Activated CD4-positive, alpha-beta T cell treated with anti-CD3 and anti-CD28 coated beads for 36 hours (primary cell): ENCODE measurements around the gene PDE6A. TPM values are rescaled to one million over a fixed set of nuclear protein-coding genes. Genes with fewer than 3 reads are reported as not detected.
A peak's percentile ranks its signal among the peaks of the same experiment; 100 is the strongest.
"Not testable (repeated sequence)": the region's sequence is repeated elsewhere in the genome, so short reads cannot be mapped to it uniquely, and the experiment has no call there.

Experiments
- ATAC-seq: fragments of 200-7000 bp; cut with Tn5 transposase; one replicate; pipeline ENCODE4 v1.10.0; 2021; ENCODE audit warnings: mild to moderate bottlenecking, moderate library complexity
- CTCF ChIA-PET: fragments of 350-600 bp; sonication (Branson Sonifier 250); formaldehyde crosslinking; loops from one replicate; lab custom pipeline; 2021; ENCODE audit warnings: antibody characterized with exemption; lab: Charles Lee
- POLR2A ChIA-PET: fragments of 350-600 bp; sonication (Branson Sonifier 250); formaldehyde crosslinking; loops from one replicate; lab custom pipeline; 2021; ENCODE audit warnings: antibody characterized with exemption, inconsistent platforms; lab: Charles Lee
- DNase-seq: peaks from one replicate; pipeline ENCODE4 v3.0.0-alpha.2; 2020
- H3K27ac Mint-ChIP-seq: one replicate; pipeline ENCODE4 v1.8.0; 2021; ENCODE audit warnings: mixed read lengths
- H3K27me3 Mint-ChIP-seq: one replicate; pipeline ENCODE4 v1.8.0; 2021; ENCODE audit warnings: mixed read lengths
- H3K36me3 Mint-ChIP-seq: one replicate; pipeline ENCODE4 v1.8.0; 2021; ENCODE audit warnings: low read depth, mixed read lengths
- H3K4me1 Mint-ChIP-seq: one replicate; pipeline ENCODE4 v1.8.0; 2021; ENCODE audit warnings: mixed read lengths
- H3K4me3 Mint-ChIP-seq: one replicate; pipeline ENCODE4 v1.8.0; 2021; ENCODE audit warnings: mild to moderate bottlenecking, moderate library complexity, mixed read lengths
- H3K9me3 Mint-ChIP-seq: one replicate; pipeline ENCODE4 v1.8.0; 2021; ENCODE audit warnings: low read depth, mixed read lengths
- intact Hi-C, 2 experiments: fragments of 100-400 bp; cut with DNase I in 1 of 2; cut with micrococcal nuclease in 1 of 2; formaldehyde crosslinking; loops; one replicate each; pipeline versions ENCODE4 v1.14.2 to v1.15.1; 2022 to 2024; cut with DNase I, micrococcal nuclease
- total RNA-seq, 2 experiments: library from RNA; stranded (reverse); gene quantifications; one replicate each; pipeline ENCODE4 v1.2.3, GENCODE V29; 2021

The PDE6A gene
- total RNA-seq, 2 experiments from 2014 or later: not detected

DNA sequence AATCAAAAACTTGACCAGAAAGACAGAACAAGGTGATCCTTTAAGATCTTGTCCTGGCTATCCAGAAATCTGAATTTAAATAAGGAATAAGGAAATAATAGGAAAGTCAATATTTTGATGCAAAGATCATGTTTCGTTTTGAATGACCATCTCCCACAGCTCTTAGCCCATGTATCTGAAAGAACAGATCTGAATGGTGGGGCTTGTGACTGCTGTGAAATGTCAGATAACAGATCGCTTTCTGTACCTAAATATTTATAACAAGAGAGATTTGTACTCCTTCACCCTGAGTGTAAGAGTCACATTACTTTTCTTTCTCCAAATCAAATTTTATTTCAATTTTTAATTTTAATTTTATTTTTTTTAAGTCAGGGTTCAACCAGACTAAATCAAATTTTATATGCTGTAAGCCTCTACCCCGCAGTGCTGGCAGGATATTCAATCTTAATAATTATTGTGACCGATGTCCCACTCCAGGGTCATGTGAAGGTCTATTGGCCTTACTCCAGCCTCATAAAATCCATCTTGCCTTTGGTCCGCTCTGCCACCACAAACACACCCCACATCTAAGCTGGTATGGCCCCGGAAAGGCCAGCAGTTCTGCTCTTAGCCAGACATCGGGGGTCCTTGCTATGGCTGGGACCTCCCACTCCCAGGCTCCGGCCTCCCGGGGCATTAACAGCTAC is 9.0 kb upstream of the PDE6A start:
- no peaks in the 10 kb centered on the region for H3K36me3 Mint-ChIP-seq
- CTCF ChIA-PET: interaction anchor here (0.6 to 1.0 kb wide), 2 partner anchors 9 to 694 kb away, joined by 3 to 4 read pairs; no protein-coding TSS in a partner anchor
- H3K27ac Mint-ChIP-seq: no peak overlapping the region

DNA sequence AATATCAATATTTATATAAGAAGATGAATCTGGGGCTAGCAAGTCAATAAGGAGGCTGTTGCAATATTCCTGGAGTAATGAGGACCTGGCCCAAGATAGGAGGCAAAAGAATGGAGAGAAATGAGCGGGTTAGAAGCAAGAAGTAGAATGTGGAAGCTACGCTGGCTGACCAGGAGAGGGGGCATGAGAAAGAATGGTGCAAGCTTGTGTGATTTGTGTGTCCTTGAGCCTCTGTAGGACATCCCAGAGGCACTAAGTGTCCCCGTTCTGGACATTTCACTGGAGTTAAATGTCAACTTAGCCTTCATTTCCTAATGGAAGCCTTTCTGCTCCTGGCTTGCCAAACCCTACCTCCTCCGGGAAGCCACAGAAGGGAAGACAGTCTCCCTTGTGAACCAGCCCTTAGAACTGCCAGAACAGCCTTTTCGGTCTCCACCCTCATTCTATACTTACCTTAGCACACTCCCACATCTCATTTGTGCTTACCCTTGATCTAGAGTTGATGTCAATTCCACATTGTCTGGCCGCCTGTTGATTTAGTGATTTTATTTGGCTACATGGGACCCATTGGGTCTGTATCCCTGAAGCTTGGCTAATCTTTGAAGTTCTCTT is 6.7 kb upstream of the PDE6A start:
- DNase-seq (no peak), ATAC-seq (no peak)
- POLR2A ChIA-PET: no interaction called here
- Mint-ChIP-seq H3K9me3 (no peaks in the 10 kb centered on the region), H3K4me1 (no peaks in the 10 kb centered on the region), H3K36me3 (no peaks in the 10 kb centered on the region), H3K4me3 (no peak overlapping the region), H3K27me3 (peaks cover 1% of the 10 kb centered on the region), H3K27ac (no peak overlapping the region)
- CTCF ChIA-PET: interaction anchor here (0.9 to 1.2 kb wide), 3 partner anchors 39 to 248 kb away, joined by 3 to 5 read pairs (median 3); no protein-coding TSS in a partner anchor
- intact Hi-C loops: no loop called here

More for the DNA sequence above, 9.0 kb upstream of the PDE6A start:
- no peak for ATAC-seq
- intact Hi-C loops: no loop called here
- H3K4me3 Mint-ChIP-seq: no peak overlapping the region
- no peaks in the 10 kb centered on the region for H3K9me3 Mint-ChIP-seq
- POLR2A ChIA-PET: no interaction called here
- no peaks in the 10 kb centered on the region for H3K27me3 Mint-ChIP-seq
- no peak for DNase-seq
- H3K4me1 Mint-ChIP-seq: no peaks in the 10 kb centered on the region

GRCh38 chr5:149948993-149949392 is 4.4 kb upstream of the PDE6A start:
- POLR2A ChIA-PET: no interaction called here
- Mint-ChIP-seq H3K27me3 (peaks cover 1% of the 10 kb centered on the region), H3K9me3 (no peaks in the 10 kb centered on the region), H3K27ac (no peak overlapping the region), H3K36me3 (no peaks in the 10 kb centered on the region), H3K4me1 (no peaks in the 10 kb centered on the region), H3K4me3 (no peak overlapping the region)
- DNase-seq (no peak), ATAC-seq (no peak)
- CTCF ChIA-PET: interaction anchor here (0.7 to 1.1 kb wide), 3 partner anchors 10 to 14 kb away, joined by 3 to 5 read pairs (median 3); no protein-coding TSS in a partner anchor
- intact Hi-C loops: no loop called here

- intact Hi-C loops: no loop called here
Measured at GRCh38 chr5:149946118-149946517, 1.5 kb upstream of the PDE6A start.

GRCh38 chr5:149943177-149943949 is 1.2 kb downstream of the PDE6A start:
- intact Hi-C loops, ATAC-seq, H3K4me3 Mint-ChIP-seq, H3K9me3 Mint-ChIP-seq, POLR2A ChIA-PET, CTCF ChIA-PET, H3K4me1 Mint-ChIP-seq, H3K27me3 Mint-ChIP-seq, H3K27ac Mint-ChIP-seq, H3K36me3 Mint-ChIP-seq, DNase-seq: not testable (repeated sequence)

More at GRCh38 chr5:149946118-149946517, 1.5 kb upstream of the PDE6A start:
- H3K4me3 Mint-ChIP-seq: no peak overlapping the region
- no peak overlapping the region for H3K27ac Mint-ChIP-seq
- H3K36me3 Mint-ChIP-seq: no peaks in the 10 kb centered on the region
- DNase-seq (no peak), ATAC-seq (no peak)
- ChIA-PET CTCF (interaction anchor here (0.6 to 0.7 kb wide), 2 partner anchors 164 to 246 kb away, joined by 3 to 4 read pairs; no protein-coding TSS in a partner anchor), POLR2A (no interaction called here)
- H3K9me3 Mint-ChIP-seq: no peaks in the 10 kb centered on the region
- peaks cover 1% of the 10 kb centered on the region for H3K27me3 Mint-ChIP-seq
- H3K4me1 Mint-ChIP-seq: no peaks in the 10 kb centered on the region

DNA sequence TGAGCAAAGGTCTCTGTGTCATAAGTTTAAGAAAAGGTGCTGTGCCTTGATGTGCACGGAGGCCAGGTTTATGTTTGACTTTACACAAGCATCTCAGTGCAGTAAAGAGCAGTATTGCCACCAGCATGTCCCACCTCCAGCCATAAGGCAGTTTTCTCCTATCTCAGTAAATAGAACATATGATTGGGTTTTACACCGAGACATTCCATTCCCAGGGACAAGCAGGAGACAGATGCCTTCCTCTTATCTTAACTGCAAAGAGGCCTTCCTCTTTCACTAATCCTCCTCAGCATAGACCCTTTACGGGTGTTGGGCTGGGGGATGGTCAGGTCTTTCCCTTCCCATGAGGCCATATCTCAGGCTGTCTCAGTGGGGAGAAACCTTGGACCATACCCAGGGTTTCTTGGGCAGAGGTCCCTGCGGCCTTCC is 1.8 kb downstream of the PDE6A start:
- CTCF ChIA-PET, ATAC-seq, H3K27me3 Mint-ChIP-seq, H3K4me3 Mint-ChIP-seq, intact Hi-C loops, POLR2A ChIA-PET, DNase-seq, H3K9me3 Mint-ChIP-seq, H3K27ac Mint-ChIP-seq, H3K36me3 Mint-ChIP-seq, H3K4me1 Mint-ChIP-seq: not testable (repeated sequence)

DNA sequence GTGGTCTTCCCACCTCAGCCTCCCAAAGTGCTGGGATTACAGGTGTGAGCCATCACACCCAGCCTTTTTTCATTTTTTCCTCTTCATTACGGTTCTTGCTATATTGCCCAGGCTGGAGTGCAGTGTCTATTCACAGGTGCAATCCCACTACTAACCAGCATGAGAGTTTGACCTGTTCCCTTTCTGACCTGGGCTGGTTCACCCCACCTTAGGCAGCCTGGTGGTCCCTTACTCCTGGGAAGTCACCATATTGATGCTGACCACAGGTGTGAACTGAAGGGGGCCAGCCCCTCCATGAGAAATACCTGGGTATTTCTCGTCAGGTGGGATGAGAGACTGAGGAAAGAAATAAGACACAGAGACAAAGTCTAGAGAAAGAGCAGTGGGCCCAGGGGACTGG is 2.4 kb downstream of the PDE6A start:
- CTCF ChIA-PET: no interaction called here

DNA sequence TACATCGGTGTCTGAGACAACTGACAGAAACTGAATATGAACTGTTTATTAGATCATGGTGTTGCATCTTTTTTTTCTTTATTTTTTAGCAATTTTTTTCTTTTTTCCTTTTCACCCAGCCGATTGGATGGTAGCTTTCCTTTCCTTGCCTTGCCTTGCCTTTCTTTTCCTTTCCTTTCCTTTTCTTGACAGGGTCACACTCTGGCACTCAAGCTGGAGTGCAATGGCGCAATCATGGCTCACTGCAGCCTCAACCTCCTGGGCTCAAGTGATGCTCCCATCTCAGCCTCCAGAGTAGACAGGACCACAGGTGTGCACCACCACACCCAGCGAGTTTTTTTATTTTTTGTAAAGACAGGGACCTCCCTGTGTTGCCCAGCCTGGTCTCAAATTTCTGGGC is 2.8 kb downstream of the PDE6A start:
- Mint-ChIP-seq H3K36me3 (no peaks in the 10 kb centered on the region), H3K27me3 (peaks cover 3% of the 10 kb centered on the region), H3K4me3 (no peak overlapping the region), H3K9me3 (no peaks in the 10 kb centered on the region), H3K27ac (no peak overlapping the region), H3K4me1 (peaks cover 7% of the 10 kb centered on the region)
- ChIA-PET CTCF (no interaction called here), POLR2A (no interaction called here)
- intact Hi-C loops: no loop called here
- no peak for DNase-seq
- no peak for ATAC-seq

More for the DNA sequence above, 2.4 kb downstream of the PDE6A start:
- intact Hi-C loops: no loop called here
- POLR2A ChIA-PET: no interaction called here
- Mint-ChIP-seq H3K4me3 (no peak overlapping the region), H3K9me3 (no peaks in the 10 kb centered on the region), H3K4me1 (peaks cover 7% of the 10 kb centered on the region), H3K27me3 (no peaks in the 10 kb centered on the region), H3K36me3 (no peaks in the 10 kb centered on the region), H3K27ac (no peak overlapping the region)
- DNase-seq (no peak), ATAC-seq (no peak)

- peaks cover 7% of the 10 kb centered on the region for H3K4me1 Mint-ChIP-seq
- POLR2A ChIA-PET: no interaction called here
- no peak overlapping the region for H3K4me3 Mint-ChIP-seq
- ATAC-seq: no peak
- intact Hi-C loops: loop anchor here in 1 of 2 experiments (1.0 kb wide), 1 partner anchor 18 kb away; no protein-coding TSS in a partner anchor
- H3K9me3 Mint-ChIP-seq: no peaks in the 10 kb centered on the region
- peak overlapping the region; percentile 53 for H3K27ac Mint-ChIP-seq
- CTCF ChIA-PET: no interaction called here
- H3K27me3 Mint-ChIP-seq: peaks cover 5% of the 10 kb centered on the region
- no peak for DNase-seq
- H3K36me3 Mint-ChIP-seq: no peaks in the 10 kb centered on the region
Measured at GRCh38 chr5:149940941-149941644, 3.5 kb downstream of the PDE6A start.

DNA sequence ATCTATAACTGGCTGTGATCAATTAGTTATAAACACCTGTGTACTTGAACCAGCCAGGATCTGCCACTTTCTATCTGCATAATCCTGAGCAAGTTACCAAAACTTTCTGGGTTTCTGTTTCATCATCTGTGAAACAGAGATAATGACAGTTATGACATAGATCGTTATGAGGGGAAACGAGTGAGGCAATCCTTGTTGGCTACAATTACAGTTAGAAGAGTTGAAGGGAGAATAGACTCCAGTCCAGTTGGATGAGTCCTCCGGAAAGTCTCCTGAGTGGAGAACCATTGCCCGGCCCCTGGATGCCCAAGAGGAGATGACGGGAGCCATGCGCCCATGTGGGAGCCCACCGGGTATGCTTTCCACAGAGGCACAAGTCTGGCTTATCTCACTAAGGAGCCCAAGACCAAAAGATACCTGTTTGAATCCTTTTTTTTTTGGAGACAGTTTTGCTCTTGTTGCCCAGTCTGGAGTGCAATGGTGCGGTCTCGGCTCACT is 4.5 kb downstream of the PDE6A start:
- Mint-ChIP-seq H3K27me3 (peaks cover 5% of the 10 kb centered on the region), H3K36me3 (no peaks in the 10 kb centered on the region), H3K9me3 (no peaks in the 10 kb centered on the region), H3K4me3 (no peak overlapping the region), H3K4me1 (peaks cover 7% of the 10 kb centered on the region), H3K27ac (peak overlapping the region; percentile 45)
- intact Hi-C loops: loop anchor here in 1 of 2 experiments (1.0 kb wide), 1 partner anchor 19 kb away; no protein-coding TSS in a partner anchor
- ATAC-seq (peak; percentile 85), DNase-seq (no peak)
- ChIA-PET POLR2A (no interaction called here), CTCF (interaction anchor here (0.7 kb wide), 1 partner anchor 572 kb away, joined by 3 read pairs; no protein-coding TSS in a partner anchor)

DNA sequence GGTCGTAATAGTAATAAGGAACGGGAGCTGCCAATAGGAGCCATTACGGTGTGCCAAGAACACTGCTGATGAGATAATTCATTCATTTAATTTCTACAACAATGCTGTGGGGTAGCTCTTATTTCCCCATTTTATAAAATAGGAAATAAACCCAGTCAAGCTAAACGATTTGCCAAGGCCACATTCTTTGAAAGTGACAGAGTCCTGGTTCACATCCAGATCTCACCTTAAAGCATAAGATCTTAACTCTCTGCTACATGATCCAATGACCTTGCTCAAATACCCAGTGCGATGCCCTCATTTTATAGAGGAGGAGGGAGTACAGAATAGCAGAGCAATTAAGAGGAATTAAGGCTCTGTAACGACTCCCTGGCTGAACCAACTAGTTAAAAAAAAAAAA is 5.0 kb downstream of the PDE6A start:
- intact Hi-C loops: no loop called here
- Mint-ChIP-seq H3K4me3 (no peak overlapping the region), H3K27ac (no peak overlapping the region), H3K9me3 (no peaks in the 10 kb centered on the region), H3K27me3 (peaks cover 5% of the 10 kb centered on the region), H3K4me1 (peaks cover 7% of the 10 kb centered on the region), H3K36me3 (no peaks in the 10 kb centered on the region)
- peak; percentile 14 for ATAC-seq
- no peak for DNase-seq
- POLR2A ChIA-PET: no interaction called here
- CTCF ChIA-PET: interaction anchor here (0.6 to 0.7 kb wide), 2 partner anchors 89 to 572 kb away, joined by 3 read pairs; no protein-coding TSS in a partner anchor
